ENCODE data around the gene ZNF789.

The ZNF789 gene

DNA sequence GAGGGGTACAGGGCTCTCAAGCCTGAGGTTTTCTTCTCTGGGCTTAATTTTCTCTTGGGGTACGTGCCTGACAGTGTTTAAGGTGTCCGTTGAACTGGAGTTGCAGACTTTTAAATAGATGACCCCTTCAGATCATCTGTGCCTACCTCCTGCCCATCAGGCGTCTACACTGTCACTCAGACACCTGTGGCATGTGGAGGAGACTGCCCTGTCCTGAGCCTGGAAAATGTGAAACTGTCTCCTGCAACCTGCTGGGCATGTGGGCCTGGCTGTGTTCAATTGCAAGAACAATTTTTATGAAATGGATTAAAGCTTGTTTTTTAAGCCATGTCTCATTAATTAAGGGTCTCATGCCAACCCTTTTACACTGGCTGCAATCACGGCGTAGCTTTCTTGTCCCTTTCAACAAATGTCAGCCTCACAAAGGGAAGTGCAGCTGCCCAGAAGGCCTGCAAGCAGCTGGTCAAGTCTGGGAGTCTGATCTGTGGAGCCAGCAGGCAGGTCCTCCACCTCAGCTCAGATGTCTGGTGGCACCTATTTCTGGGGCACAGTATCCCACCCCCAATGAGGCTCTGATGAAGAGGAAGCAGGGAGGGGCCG is 15.5 kb upstream of the ZNF789 start:
- no peak overlapping the region for H3K4me3 ChIP-seq (ENCODE audit: low read depth, low read length)
- in situ Hi-C loops (cut with HindIII; ENCODE audit: low sequenced_read_pairs), result no loop called here
- DNase-seq (ENCODE audit: low read depth, low spot score), result no peak
- TF ChIP-seq, protein P1, sequence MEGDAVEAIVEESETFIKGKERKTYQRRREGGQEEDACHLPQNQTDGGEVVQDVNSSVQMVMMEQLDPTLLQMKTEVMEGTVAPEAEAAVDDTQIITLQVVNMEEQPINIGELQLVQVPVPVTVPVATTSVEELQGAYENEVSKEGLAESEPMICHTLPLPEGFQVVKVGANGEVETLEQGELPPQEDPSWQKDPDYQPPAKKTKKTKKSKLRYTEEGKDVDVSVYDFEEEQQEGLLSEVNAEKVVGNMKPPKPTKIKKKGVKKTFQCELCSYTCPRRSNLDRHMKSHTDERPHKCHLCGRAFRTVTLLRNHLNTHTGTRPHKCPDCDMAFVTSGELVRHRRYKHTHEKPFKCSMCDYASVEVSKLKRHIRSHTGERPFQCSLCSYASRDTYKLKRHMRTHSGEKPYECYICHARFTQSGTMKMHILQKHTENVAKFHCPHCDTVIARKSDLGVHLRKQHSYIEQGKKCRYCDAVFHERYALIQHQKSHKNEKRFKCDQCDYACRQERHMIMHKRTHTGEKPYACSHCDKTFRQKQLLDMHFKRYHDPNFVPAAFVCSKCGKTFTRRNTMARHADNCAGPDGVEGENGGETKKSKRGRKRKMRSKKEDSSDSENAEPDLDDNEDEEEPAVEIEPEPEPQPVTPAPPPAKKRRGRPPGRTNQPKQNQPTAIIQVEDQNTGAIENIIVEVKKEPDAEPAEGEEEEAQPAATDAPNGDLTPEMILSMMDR (IDR thresholded peaks at IDR 0.05; ENCODE audit: low read depth, low read length), result no peak

DNA sequence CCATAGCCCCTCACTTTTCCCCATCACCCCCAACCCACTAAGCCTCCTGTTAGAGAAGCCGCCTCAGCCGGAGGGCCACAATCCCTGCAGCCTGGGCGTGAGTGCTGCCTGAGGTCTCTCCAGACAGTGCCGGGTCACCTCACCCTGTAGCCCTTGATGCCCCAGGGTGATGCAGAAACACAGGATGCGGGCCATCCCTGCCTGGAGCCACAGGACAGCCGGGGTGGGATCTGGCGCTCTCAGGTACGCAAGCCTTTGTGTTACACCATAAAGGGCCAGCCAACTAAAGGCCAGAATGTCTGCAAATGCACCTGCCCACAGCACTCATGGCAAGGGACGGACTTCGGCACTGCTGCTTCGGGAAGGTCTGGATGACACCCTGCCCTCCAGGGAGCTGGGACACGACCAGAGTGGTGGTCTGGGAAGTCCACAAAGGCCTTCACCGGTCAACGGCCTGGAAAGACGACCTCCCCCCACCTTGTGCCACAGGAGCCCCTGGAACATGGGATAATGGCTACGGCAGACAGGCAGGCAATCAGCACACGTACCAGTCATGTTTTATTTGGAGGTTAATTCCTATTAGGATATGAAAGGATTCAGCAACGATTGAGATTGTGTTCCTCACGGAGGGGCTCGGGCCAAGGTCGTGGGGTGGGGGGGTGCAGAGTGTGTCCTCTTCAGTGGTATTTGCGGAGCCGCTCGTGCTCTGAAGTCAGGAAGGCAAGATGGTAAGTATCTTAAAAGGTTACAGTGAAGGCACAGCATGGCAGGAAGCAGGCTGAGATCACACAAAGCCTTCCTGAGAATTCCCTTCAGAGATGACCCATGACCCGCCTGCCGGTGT is 14.8 kb upstream of the ZNF789 start:
- TF ChIP-seq, protein P1 (IDR thresholded peaks at IDR 0.05; ENCODE audit: low read depth, low read length), result no peak
- in situ Hi-C loops (cut with HindIII; ENCODE audit: low sequenced_read_pairs), result no loop called here
- DNase-seq (ENCODE audit: low read depth, low spot score), result no peak
- H3K4me3 ChIP-seq (ENCODE audit: low read depth, low read length), result no peak overlapping the region

DNA sequence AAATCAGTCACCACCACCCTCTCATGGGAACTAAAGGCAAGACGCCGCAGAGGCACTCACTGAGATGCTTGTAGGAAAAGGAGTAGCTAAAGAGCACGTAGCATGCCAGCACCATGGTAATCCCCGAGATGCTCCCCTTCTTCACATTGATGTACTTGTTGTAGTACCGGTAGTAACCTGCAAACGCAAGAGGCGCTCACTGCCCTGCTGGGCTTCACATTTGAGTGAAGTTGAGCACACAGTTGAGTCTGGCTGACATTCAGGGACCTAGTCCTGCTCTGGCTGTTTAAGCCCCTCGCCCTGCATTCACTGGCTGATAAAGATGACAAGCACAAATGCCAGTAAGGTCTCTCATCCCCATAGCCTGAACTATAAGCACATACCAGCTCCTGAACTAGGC is 13.6 kb upstream of the ZNF789 start:
- in situ Hi-C loops (cut with HindIII; ENCODE audit: low sequenced_read_pairs), result no loop called here
- H3K4me3 ChIP-seq (ENCODE audit: low read depth, low read length), result no peak overlapping the region
- no peak for DNase-seq (ENCODE audit: low read depth, low spot score)
- TF ChIP-seq, protein P1 (IDR thresholded peaks at IDR 0.05; ENCODE audit: low read depth, low read length), result peak; percentile 40

DNA sequence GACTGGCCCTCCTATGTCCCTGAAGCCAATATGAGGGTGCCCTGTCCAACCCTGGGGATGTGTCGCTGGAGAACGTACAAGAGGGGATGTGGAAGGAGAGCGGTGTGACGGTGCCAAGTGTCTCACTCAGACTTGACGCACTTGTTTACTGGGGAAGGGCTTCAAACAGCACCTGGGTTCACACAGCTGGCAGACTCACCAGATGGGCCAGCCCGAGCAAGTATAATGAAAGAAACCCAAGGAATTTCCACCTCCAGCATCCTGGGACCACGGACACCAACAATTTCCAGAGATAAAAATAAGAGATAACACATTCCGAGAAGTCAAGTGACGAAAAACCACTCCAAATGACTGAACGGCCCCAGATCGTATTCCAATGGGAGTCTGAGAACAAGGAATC is 12.0 kb upstream of the ZNF789 start:
- H3K4me3 ChIP-seq (ENCODE audit: low read depth, low read length), result no peak overlapping the region
- DNase-seq (ENCODE audit: low read depth, low spot score), result no peak
- in situ Hi-C loops (cut with HindIII; ENCODE audit: low sequenced_read_pairs), result no loop called here
- TF ChIP-seq, protein P1 (IDR thresholded peaks at IDR 0.05; ENCODE audit: low read depth, low read length), result no peak

DNA sequence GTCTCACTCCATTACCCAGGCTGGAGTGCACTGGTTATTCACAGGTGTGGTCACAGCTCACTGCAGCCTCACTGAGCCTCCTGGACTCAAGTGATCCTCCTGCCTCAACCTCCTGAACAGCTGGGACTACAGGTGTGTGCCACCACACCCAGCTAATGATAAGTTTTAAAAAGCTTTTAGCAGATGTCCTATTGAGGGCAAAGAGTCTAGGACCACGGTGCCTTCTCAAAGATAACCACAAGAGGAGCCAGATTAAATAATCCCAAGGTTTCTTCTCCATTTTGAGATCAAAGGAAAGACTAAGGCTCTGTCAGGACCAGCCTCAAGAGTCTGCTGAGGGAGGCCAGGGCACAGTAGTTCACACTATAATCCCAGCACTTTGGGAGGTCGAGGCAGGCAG is 11.5 kb upstream of the ZNF789 start:
- DNase-seq (ENCODE audit: low read depth, low spot score), result no peak
- TF ChIP-seq, protein P1 (IDR thresholded peaks at IDR 0.05; ENCODE audit: low read depth, low read length), result no peak
- no peak overlapping the region for H3K4me3 ChIP-seq (ENCODE audit: low read depth, low read length)
- in situ Hi-C loops (cut with HindIII; ENCODE audit: low sequenced_read_pairs), result no loop called here

DNA sequence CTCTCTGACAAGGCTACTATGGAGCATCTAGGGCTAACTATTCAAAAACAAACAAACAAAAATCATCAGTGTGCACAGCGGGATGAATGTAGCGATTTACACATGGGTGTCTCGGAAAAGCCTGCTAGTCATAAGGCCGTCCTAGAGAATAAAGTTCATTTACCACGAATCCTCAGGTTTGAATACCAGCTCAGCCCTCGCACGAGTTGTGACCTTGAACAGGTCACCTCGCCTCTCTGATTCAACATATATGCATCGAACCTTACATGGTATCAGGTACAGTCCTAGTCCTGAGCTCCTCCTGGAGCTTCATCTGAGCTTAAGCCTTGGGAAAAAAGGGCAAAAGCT is 7.3 kb upstream of the ZNF789 start:
- peak overlapping the region; percentile 75 for H3K4me3 ChIP-seq (ENCODE audit: low read depth, low read length)
- in situ Hi-C loops (cut with HindIII; ENCODE audit: low sequenced_read_pairs), result no loop called here

More for the DNA sequence above, 7.3 kb upstream of the ZNF789 start:
- DNase-seq (ENCODE audit: low read depth, low spot score), result no peak
- TF ChIP-seq, protein P1 (IDR thresholded peaks at IDR 0.05; ENCODE audit: low read depth, low read length), result no peak
